H9 (cell line): Measurements from ENCODE around the gene OPALIN. TPM values are rescaled to one million over a fixed set of nuclear protein-coding genes. Genes with fewer than 3 reads are reported as not detected.
A peak's percentile ranks its signal among the peaks of the same experiment; 100 is the strongest.

Experiments
- DNase-seq: peaks from one replicate; pipeline ENCODE4 v3.0.0-alpha.2; 2017
- H2AFZ ChIP-seq: one replicate; pipeline ENCODE4 v1.6.1; 2013; ENCODE audit warnings: mild to moderate bottlenecking, low read length, control low read depth, moderate library complexity
- H2AK5ac ChIP-seq: 2 replicates; pipeline ENCODE4 v1.6.1; 2013; ENCODE audit warnings: low read length, control low read depth, mixed read lengths; ENCODE audit not compliant: insufficient read length
- H2BK120ac ChIP-seq: one replicate; pipeline ENCODE4 v1.6.1; 2013; ENCODE audit warnings: low read depth, mild to moderate bottlenecking, low read length, control low read depth, inconsistent platforms; ENCODE audit not compliant: poor library complexity, severe bottlenecking
- H2BK12ac ChIP-seq: 2 replicates; pipeline ENCODE4 v1.6.1; 2013; ENCODE audit warnings: low read length, control low read depth, mixed read lengths, low read depth; ENCODE audit not compliant: insufficient read length
- H2BK15ac ChIP-seq: 2 replicates; pipeline ENCODE4 v1.6.1; 2013; ENCODE audit warnings: low read depth, low read length, control low read depth
- H2BK20ac ChIP-seq: one replicate; pipeline ENCODE4 v1.6.1; 2013; ENCODE audit warnings: low read depth, mild to moderate bottlenecking, low read length, control low read depth, inconsistent platforms; ENCODE audit not compliant: poor library complexity, severe bottlenecking
- H2BK5ac ChIP-seq: 2 replicates; pipeline ENCODE4 v1.6.1; 2013; ENCODE audit warnings: low read length, control low read depth, mixed read lengths; ENCODE audit not compliant: insufficient read length
- H3K14ac ChIP-seq: 2 replicates; pipeline ENCODE4 v1.6.1; 2013; ENCODE audit warnings: low read length, control low read depth; ENCODE audit not compliant: insufficient read depth
- H3K18ac ChIP-seq: 2 replicates; pipeline ENCODE4 v1.6.1; 2013; ENCODE audit warnings: low read depth, mild to moderate bottlenecking, mixed read lengths, low read length, control low read depth; ENCODE audit not compliant: insufficient read length
- H3K23ac ChIP-seq: 2 replicates; pipeline ENCODE4 v1.6.1; 2013; ENCODE audit warnings: low read length, control low read depth, mixed read lengths, low read depth; ENCODE audit not compliant: insufficient read length
- H3K23me2 ChIP-seq: 2 replicates; pipeline ENCODE4 v1.6.1; 2013; ENCODE audit warnings: low read depth, mild to moderate bottlenecking, mixed read lengths, low read length, control low read depth; ENCODE audit not compliant: insufficient read length, poor library complexity, severe bottlenecking
- H3K27ac ChIP-seq: 2 replicates; pipeline ENCODE4 v1.5.1; 2013; ENCODE audit warnings: low read length, control low read depth, mixed read lengths, low read depth; ENCODE audit not compliant: insufficient read length
- H3K27me3 ChIP-seq: 2 replicates; pipeline ENCODE4 v1.6.1; 2013; ENCODE audit warnings: low read length, control low read depth, inconsistent platforms; ENCODE audit not compliant: insufficient read depth
- H3K4ac ChIP-seq: 2 replicates; pipeline ENCODE4 v1.6.1; 2013; ENCODE audit warnings: low read depth, mild to moderate bottlenecking, control low read depth, inconsistent platforms, low read length, moderate library complexity
- H3K4me1 ChIP-seq: 2 replicates; pipeline ENCODE4 v1.6.1; 2013; ENCODE audit warnings: low read length, control low read depth, inconsistent platforms; ENCODE audit not compliant: insufficient read depth
- H3K4me2 ChIP-seq: 2 replicates; pipeline ENCODE4 v1.6.1; 2013; ENCODE audit warnings: low read length, control low read depth, mixed read lengths; ENCODE audit not compliant: insufficient read length, insufficient read depth
- H3K56ac ChIP-seq: 2 replicates; pipeline ENCODE4 v1.6.1; 2013; ENCODE audit warnings: low read depth, mild to moderate bottlenecking, mixed read lengths, low read length, control low read depth; ENCODE audit not compliant: insufficient read length
- H3K79me1 ChIP-seq: 2 replicates; pipeline ENCODE4 v1.6.1; 2013; ENCODE audit warnings: low read depth, mild to moderate bottlenecking, moderate library complexity, low read length, control low read depth, inconsistent platforms; ENCODE audit not compliant: insufficient read depth, poor library complexity, severe bottlenecking
- H3K79me2 ChIP-seq: 2 replicates; pipeline ENCODE4 v1.6.1; 2013; ENCODE audit warnings: low read length, control low read depth, inconsistent platforms; ENCODE audit not compliant: insufficient read depth
- H3K9ac ChIP-seq: 2 replicates; pipeline ENCODE4 v1.6.1; 2013; ENCODE audit warnings: low read length, control low read depth, mixed read lengths; ENCODE audit not compliant: insufficient read length; ENCODE audit errors: extremely low read depth
- H3K9me3 ChIP-seq: one replicate; pipeline ENCODE4 v1.6.1; 2013; ENCODE audit warnings: low read depth, low read length, inconsistent platforms; ENCODE audit not compliant: control insufficient read depth
- H3T11ph ChIP-seq: one replicate; pipeline ENCODE4 v1.6.1; 2013; ENCODE audit warnings: mild to moderate bottlenecking, low read length, control low read depth, inconsistent platforms
- H4K20me1 ChIP-seq: one replicate; pipeline ENCODE4 v1.6.1; 2013; ENCODE audit not compliant: control insufficient read depth, insufficient read length, insufficient read depth
- H4K5ac ChIP-seq: 2 replicates; pipeline ENCODE4 v1.6.1; 2013; ENCODE audit warnings: low read depth, mild to moderate bottlenecking, mixed read lengths, low read length, control low read depth; ENCODE audit not compliant: insufficient read length
- H4K8ac ChIP-seq: replicated peaks from 2 replicates; pipeline ENCODE4 v1.6.1; 2013; ENCODE audit warnings: low read length, control low read depth, mixed read lengths, low read depth; ENCODE audit not compliant: insufficient read length
- H4K91ac ChIP-seq: 2 replicates; pipeline ENCODE4 v1.6.1; 2013; ENCODE audit warnings: low read depth, mild to moderate bottlenecking, moderate library complexity, mixed read lengths, low read length, control low read depth; ENCODE audit not compliant: insufficient read length
- H3K27ac Mint-ChIP-seq, 3 experiments: 2 replicates in 2 of 3; 3 replicates in 1 of 3; pipeline ENCODE4 v1.8.0; 2020 to 2021; ENCODE audit warnings: mixed read lengths in 3 of 3, mild to moderate bottlenecking in 1 of 3, moderate library complexity in 1 of 3
- H3K27me3 Mint-ChIP-seq: 2 replicates; pipeline ENCODE4 v1.8.0; 2021; ENCODE audit warnings: low read depth, mild to moderate bottlenecking, moderate library complexity, mixed read lengths
- H3K36me3 Mint-ChIP-seq, 3 experiments: 2 replicates in 2 of 3; 3 replicates in 1 of 3; pipeline ENCODE4 v1.8.0; 2020 to 2021; ENCODE audit warnings: low read depth in 3 of 3, mixed read lengths in 3 of 3; ENCODE audit not compliant: insufficient read depth in 1 of 3
- H3K4me1 Mint-ChIP-seq, 2 experiments: 2 replicates each; pipeline ENCODE4 v1.8.0; 2020; ENCODE audit warnings: mixed read lengths in 2 of 2
- H3K4me3 Mint-ChIP-seq, 2 experiments: 2 replicates in 1 of 2; 3 replicates in 1 of 2; pipeline ENCODE4 v1.8.0; 2020 to 2021; ENCODE audit warnings: mild to moderate bottlenecking in 2 of 2, mixed read lengths in 2 of 2, moderate library complexity in 1 of 2
- H3K9me3 Mint-ChIP-seq, 2 experiments: 2 replicates in 1 of 2; 3 replicates in 1 of 2; pipeline ENCODE4 v1.8.0; 2020; ENCODE audit warnings: mild to moderate bottlenecking in 2 of 2, mixed read lengths in 2 of 2, moderate library complexity in 1 of 2
- WGBS: extraction: QIAGEN DNeasy Blood & Tissue Kit; methylation state at CpG from one replicate; pipeline ENCODE4 v1.1.7; 2013; ENCODE audit warnings: missing lambda C conversion rate, low lambda C conversion rate, mixed read lengths; ENCODE audit not compliant: insufficient read length; ENCODE audit errors: extremely low coverage; 5-methylcytosine and 5-hydroxymethylcytosine counted together
- total RNA-seq: library from RNA; stranded (reverse); gene quantifications from 2 replicates; pipeline ENCODE4 v1.2.1, GENCODE V29; 2021
- TF ChIP-seq, protein P1 (sequence below): fragments of 200-600 bp; sonication (generic); conservative IDR thresholded peaks from 3 replicates; pipeline ENCODE4 v1.8.0; 2021; ENCODE audit warnings: antibody characterized with exemption, mild to moderate bottlenecking

Gene OPALIN
- total RNA-seq, 1 experiment from 2014 or later, result not detected

DNA sequence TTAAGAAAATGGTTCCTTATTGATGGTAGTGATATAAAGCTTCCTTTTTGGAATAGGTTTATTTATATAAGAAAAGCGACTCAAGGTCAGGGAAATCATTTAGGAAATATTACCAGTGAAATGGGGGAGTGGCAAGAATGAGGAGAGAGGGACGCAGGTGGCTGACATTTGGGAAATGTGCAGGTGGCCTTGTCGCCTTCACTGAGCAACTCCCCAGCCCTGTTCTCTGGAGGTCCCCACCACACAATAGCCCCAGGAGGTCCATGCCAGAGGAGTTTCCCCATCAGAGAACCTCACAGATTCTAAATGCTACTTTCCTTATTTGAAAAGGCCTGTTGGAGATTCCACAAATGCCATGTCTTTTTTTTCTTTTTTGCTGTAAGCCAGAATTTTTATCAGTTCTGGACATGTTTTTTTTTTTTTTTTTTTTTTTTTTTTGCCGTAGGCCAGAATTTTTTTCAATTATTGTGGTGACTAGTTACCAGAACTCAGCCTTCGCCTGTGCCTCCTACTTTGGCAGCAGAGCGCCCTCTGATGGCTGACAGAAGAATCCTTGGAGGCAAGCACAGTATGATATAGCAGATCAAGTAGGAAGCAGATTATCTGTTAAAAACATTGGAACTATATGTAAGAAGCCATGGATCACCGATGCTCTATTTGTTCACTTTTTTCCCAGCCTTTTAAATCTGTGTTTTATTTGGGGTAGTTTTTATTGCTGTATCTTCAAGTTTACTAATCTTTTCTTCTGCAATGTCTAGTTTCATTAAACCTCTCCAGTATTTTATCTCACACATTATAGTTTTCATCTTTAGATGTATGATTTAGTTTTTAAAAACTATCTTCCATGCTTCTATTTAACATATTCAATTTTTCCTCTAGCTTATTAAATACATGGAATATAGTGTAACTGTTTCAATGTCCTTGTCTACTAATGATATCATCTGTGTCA lies 18.6 kb downstream of the OPALIN start:
- Mint-ChIP-seq H3K27ac (peak overlapping the region in 1 of 3 experiments; percentile 22; a peak in 3 of 7 replicates), H3K27me3 (peaks cover 23% of the 10 kb centered on the region), H3K4me3 (no peak overlapping the region), H3K4me1 (peaks cover 58 to 60% of the 10 kb centered on the region in 2 experiments), H3K9me3 (peaks cover 0 to 2% of the 10 kb centered on the region in 2 experiments; a peak in 1 of 5 replicates), H3K36me3 (peaks cover 0 to 1% (median under 1%) of the 10 kb centered on the region in 3 experiments; a peak in 5 of 7 replicates)
- H2BK120ac ChIP-seq, result no peak overlapping the region
- H4K8ac ChIP-seq, result no peak overlapping the region
- H3K14ac ChIP-seq, result no peak overlapping the region
- H2BK5ac ChIP-seq, result no peak overlapping the region
- no peak overlapping the region for H4K5ac ChIP-seq
- H2AK5ac ChIP-seq, result no peak overlapping the region
- no peak overlapping the region for H3K9ac ChIP-seq
- no peak overlapping the region for H3K56ac ChIP-seq
- 100% methylated on average over 1 of the region's 7 CpGs for WGBS
- H3K79me1 ChIP-seq, result no peaks in the 10 kb centered on the region
- no peak overlapping the region for H2BK15ac ChIP-seq
- DNase-seq, result peak; percentile 78
- no peak overlapping the region for H4K91ac ChIP-seq
- TF ChIP-seq, protein P1, sequence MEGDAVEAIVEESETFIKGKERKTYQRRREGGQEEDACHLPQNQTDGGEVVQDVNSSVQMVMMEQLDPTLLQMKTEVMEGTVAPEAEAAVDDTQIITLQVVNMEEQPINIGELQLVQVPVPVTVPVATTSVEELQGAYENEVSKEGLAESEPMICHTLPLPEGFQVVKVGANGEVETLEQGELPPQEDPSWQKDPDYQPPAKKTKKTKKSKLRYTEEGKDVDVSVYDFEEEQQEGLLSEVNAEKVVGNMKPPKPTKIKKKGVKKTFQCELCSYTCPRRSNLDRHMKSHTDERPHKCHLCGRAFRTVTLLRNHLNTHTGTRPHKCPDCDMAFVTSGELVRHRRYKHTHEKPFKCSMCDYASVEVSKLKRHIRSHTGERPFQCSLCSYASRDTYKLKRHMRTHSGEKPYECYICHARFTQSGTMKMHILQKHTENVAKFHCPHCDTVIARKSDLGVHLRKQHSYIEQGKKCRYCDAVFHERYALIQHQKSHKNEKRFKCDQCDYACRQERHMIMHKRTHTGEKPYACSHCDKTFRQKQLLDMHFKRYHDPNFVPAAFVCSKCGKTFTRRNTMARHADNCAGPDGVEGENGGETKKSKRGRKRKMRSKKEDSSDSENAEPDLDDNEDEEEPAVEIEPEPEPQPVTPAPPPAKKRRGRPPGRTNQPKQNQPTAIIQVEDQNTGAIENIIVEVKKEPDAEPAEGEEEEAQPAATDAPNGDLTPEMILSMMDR, result peak; percentile 92
- no peak overlapping the region for H3K18ac ChIP-seq
- peaks cover 5% of the 10 kb centered on the region; the same call in 1 of the 2 replicates for H3K4me1 ChIP-seq
- no peak overlapping the region for H3K4me2 ChIP-seq
- no peak overlapping the region for H3K27ac ChIP-seq
- H3K79me2 ChIP-seq, result no peaks in the 10 kb centered on the region
- H3K4ac ChIP-seq, result no peak overlapping the region
- no peak overlapping the region for H3K23ac ChIP-seq
- H3K9me3 ChIP-seq, result no peaks in the 10 kb centered on the region
- no peaks in the 10 kb centered on the region for H3K23me2 ChIP-seq
- no peak overlapping the region for H2AFZ ChIP-seq
- H3T11ph ChIP-seq, result no peak overlapping the region
- H4K20me1 ChIP-seq, result no peaks in the 10 kb centered on the region
- H3K27me3 ChIP-seq, result no peaks in the 10 kb centered on the region
- no peak overlapping the region for H2BK20ac ChIP-seq
- H2BK12ac ChIP-seq, result no peak overlapping the region
